Esophagus muscularis mucosa (tissue), 4 donors: Measurements from ENCODE around the gene TRIM2. TPM values are rescaled to one million over a fixed set of nuclear protein-coding genes. Genes with fewer than 3 reads are reported as not detected.

Source experiments
- DNase-seq: peaks from one replicate; pipeline ENCODE4 v3.0.0-alpha.2; 2017; ENCODE audit errors: extremely low spot score
- H3K27ac ChIP-seq, 4 donors: fragments of 200-600 bp; sonication (generic); replicated peaks in 1 of 4; 1 replicate in 3 of 4; 2 replicates in 1 of 4; pipeline ENCODE4 v1.5.1; 2016 to 2019; ENCODE audit warnings: mild to moderate bottlenecking in 1 of 4
- H3K27me3 ChIP-seq, 4 donors: fragments of 200-600 bp; sonication (generic); one replicate each; pipeline versions ENCODE4 v1.5.1 to v1.6.0; 2016 to 2019
- H3K36me3 ChIP-seq, 4 donors: fragments of 200-600 bp; sonication (generic); one replicate each; pipeline ENCODE4 v1.5.1; 2016 to 2019
- H3K4me1 ChIP-seq, 4 donors: fragments of 200-600 bp; sonication (generic); one replicate each; pipeline ENCODE4 v1.5.1; 2016 to 2019
- H3K4me3 ChIP-seq, 4 donors: fragments of 200-600 bp; sonication (generic); 1 replicate in 2 of 4; 2 replicates in 2 of 4; pipeline ENCODE4 v1.5.1; 2016 to 2019; ENCODE audit warnings: mild to moderate bottlenecking in 4 of 4, moderate library complexity in 1 of 4
- H3K9me3 ChIP-seq, 4 donors: fragments of 200-600 bp; sonication (generic); 1 replicate in 3 of 4; 2 replicates in 1 of 4; pipeline ENCODE4 v1.5.1; 2016 to 2019
- EP300 ChIP-seq: sonication (generic); formaldehyde crosslinking; IDR thresholded peaks from one replicate; pipeline ENCODE4 v1.6.1; 2017; ENCODE audit warnings: antibody characterized with exemption
- POLR2A ChIP-seq: fragments of 450-650 bp; IDR thresholded peaks from one replicate; pipeline ENCODE4 v1.6.1; 2017; ENCODE audit warnings: antibody characterized with exemption, moderate library complexity, mild to moderate bottlenecking, low read depth
- POLR2AphosphoS5 ChIP-seq, 2 donors: sonication (generic); formaldehyde crosslinking; IDR thresholded peaks; one replicate each; pipeline ENCODE4 v1.6.1; 2017; ENCODE audit warnings: antibody characterized with exemption in 2 of 2
- WGBS: methylation state at CpG from one replicate; pipeline ENCODE4 v1.1.5; 2018; 5-methylcytosine and 5-hydroxymethylcytosine counted together
- intact Hi-C: fragments of 100-400 bp; cut with DNase I; formaldehyde crosslinking; loops from one replicate; pipeline ENCODE4 v1.15.1; 2023
- total RNA-seq, 4 donors: library from RNA; depleted of rRNA; stranded (reverse); fragments of >200 nt; gene quantifications; one replicate each; pipeline versions ENCODE4 v1.1.0 to v1.2.1, GENCODE V29; 2016
- TF ChIP-seq, protein P1 (sequence below), 3 experiments: fragments of 200-600 bp in 2 of 3; fragments of 450-650 bp in 1 of 3; sonication (generic) in 2 of 3; IDR thresholded peaks; one replicate each; pipeline ENCODE4 v1.5.1; 2017 to 2019; ENCODE audit warnings: antibody characterized with exemption in 3 of 3, mild to moderate bottlenecking in 2 of 3, moderate library complexity in 1 of 3

Gene TRIM2
- total RNA-seq, 4 donors from 2014 or later = 28.3 to 36.9 (median 30.4) TPM

DNA sequence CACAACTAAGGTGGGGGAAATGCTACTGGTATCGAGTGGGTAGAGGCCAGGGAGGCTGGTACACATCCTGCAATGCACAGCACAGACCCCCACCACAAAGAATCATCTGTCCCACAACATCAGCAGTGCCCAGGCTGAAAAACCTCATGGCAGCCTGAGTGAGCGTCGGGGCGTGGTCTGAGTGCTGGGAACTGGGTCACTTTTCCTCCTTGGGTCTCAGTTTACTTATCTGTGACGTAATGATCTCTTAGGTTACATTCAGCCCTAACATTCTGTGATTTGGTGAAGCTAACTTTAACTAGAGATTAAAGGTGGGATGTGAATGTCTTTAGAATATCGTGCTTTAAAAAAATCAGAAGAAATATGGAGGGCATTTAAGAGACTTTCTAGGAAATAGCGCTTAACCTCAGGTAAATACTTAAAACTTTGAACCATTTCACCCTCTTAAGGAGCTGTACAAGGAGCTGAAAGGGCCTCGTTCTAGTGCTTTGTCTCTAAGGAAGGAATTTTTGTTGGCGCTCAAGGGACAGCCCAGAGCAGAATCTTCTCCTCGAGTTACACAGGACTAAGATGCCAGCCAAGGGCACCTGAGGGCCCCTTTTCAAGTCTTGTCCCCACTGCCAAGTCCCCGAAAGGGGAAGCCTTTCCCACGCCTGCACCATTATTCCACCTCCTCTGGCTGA is 18.1 kb upstream of the TRIM2 start:
- DNase-seq = no peak
- Histone ChIP-seq H3K9me3 (no peaks in the 10 kb centered on the region), H3K27me3 (no peaks in the 10 kb centered on the region), H3K4me3 (no peak overlapping the region), H3K27ac (no peak overlapping the region), H3K4me1 (no peaks in the 10 kb centered on the region), H3K36me3 (no peaks in the 10 kb centered on the region)
- WGBS = 95% methylated on average over 12 of the region's 12 CpGs
- TF ChIP-seq POLR2A = no peak
- TF ChIP-seq, protein P1, sequence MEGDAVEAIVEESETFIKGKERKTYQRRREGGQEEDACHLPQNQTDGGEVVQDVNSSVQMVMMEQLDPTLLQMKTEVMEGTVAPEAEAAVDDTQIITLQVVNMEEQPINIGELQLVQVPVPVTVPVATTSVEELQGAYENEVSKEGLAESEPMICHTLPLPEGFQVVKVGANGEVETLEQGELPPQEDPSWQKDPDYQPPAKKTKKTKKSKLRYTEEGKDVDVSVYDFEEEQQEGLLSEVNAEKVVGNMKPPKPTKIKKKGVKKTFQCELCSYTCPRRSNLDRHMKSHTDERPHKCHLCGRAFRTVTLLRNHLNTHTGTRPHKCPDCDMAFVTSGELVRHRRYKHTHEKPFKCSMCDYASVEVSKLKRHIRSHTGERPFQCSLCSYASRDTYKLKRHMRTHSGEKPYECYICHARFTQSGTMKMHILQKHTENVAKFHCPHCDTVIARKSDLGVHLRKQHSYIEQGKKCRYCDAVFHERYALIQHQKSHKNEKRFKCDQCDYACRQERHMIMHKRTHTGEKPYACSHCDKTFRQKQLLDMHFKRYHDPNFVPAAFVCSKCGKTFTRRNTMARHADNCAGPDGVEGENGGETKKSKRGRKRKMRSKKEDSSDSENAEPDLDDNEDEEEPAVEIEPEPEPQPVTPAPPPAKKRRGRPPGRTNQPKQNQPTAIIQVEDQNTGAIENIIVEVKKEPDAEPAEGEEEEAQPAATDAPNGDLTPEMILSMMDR (IDR thresholded peaks at IDR 0.05) = no peak
- no peak for TF ChIP-seq POLR2AphosphoS5 (IDR thresholded peaks at IDR 0.05)
- no peak for TF ChIP-seq EP300
- intact Hi-C loops = no loop called here

GRCh38 chr4:153189016-153189801 is 15.0 kb upstream of the TRIM2 start:
- H3K27ac ChIP-seq = no peak overlapping the region
- WGBS = 60% methylated on average over 11 of the region's 11 CpGs
- no peaks in the 10 kb centered on the region for H3K36me3 ChIP-seq
- H3K27me3 ChIP-seq = no peaks in the 10 kb centered on the region
- H3K4me1 ChIP-seq = no peaks in the 10 kb centered on the region
- no peak for TF ChIP-seq POLR2AphosphoS5 (IDR thresholded peaks at IDR 0.05)
- no peak for TF ChIP-seq POLR2A
- no peak for TF ChIP-seq EP300
- TF ChIP-seq, protein P1 (IDR thresholded peaks at IDR 0.05) = no peak
- no peak for DNase-seq
- no peaks in the 10 kb centered on the region for H3K9me3 ChIP-seq
- intact Hi-C loops = no loop called here
- H3K4me3 ChIP-seq = no peak overlapping the region

DNA sequence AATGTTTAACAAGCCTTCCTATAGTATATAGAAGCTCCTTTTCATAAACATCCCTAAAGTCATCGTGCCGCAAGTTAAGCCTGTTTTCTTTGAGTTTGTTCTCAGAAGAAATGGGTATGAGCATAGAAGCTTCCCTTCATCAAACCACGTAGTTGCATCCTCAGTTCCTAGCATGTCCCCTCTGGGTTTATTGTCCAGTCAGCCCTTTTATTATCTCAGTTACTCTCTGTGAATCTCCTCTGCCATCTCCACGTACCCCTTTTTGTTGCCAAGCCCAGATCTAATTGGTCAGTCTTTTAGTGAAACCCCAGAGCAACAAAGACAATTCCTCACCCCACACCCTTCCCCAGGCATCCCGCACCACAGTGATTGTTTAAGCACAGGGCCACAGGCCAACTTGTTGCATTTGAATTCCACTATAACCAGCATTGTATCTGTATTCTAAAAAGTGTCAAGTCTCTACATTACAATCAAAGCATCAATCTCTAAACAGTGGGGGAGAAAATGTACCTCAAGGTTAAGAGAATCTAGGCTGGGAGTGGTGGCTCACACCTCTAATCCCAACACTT is 12.4 kb upstream of the TRIM2 start:
- no peaks in the 10 kb centered on the region for H3K36me3 ChIP-seq
- no peaks in the 10 kb centered on the region for H3K9me3 ChIP-seq
- WGBS = 90% methylated on average over 5 of the region's 5 CpGs
- H3K4me1 ChIP-seq = no peaks in the 10 kb centered on the region
- no peaks in the 10 kb centered on the region for H3K27me3 ChIP-seq
- no peak overlapping the region for H3K4me3 ChIP-seq
- no peak for DNase-seq
- intact Hi-C loops = no loop called here
- H3K27ac ChIP-seq = no peak overlapping the region
- TF ChIP-seq POLR2A = no peak
- no peak for TF ChIP-seq POLR2AphosphoS5 (IDR thresholded peaks at IDR 0.05)
- TF ChIP-seq, protein P1 (IDR thresholded peaks at IDR 0.05) = no peak
- TF ChIP-seq EP300 = no peak

GRCh38 chr4:153197301-153197700 is 6.9 kb upstream of the TRIM2 start:
- Histone ChIP-seq H3K4me1 (no peaks in the 10 kb centered on the region), H3K9me3 (no peaks in the 10 kb centered on the region), H3K27me3 (no peaks in the 10 kb centered on the region), H3K4me3 (no peak overlapping the region), H3K27ac (no peak overlapping the region), H3K36me3 (no peaks in the 10 kb centered on the region)
- intact Hi-C loops = no loop called here
- 98% methylated on average over 5 of the region's 5 CpGs for WGBS
- DNase-seq = no peak
- TF ChIP-seq EP300 (no peak), POLR2AphosphoS5 (IDR thresholded peaks at IDR 0.05) (no peak), POLR2A (no peak)
- TF ChIP-seq, protein P1 (IDR thresholded peaks at IDR 0.05) = no peak
